ENCODE results near the gene LAMB1. TPM values are rescaled to one million over a fixed set of nuclear protein-coding genes. Genes with fewer than 3 reads are reported as not detected.

Gene LAMB1
- total and polyA plus RNA-seq, 2 of the 13 experiments (the other 11 are each of a cell fraction or from before 2014, with no cell fraction given) = 109 to 124 TPM

GRCh38 chr7:107972075-107972482, 30.9 kb downstream of the LAMB1 start (continued):
- no peak for TF ChIP-seq ZNF281 (CRISPR knock-in tag; IDR thresholded peaks at IDR 0.05; ENCODE audit: borderline replicate concordance)
- no peak for TF ChIP-seq CAMTA2 (CRISPR knock-in tag; IDR thresholded peaks at IDR 0.05; ENCODE audit: borderline replicate concordance)
- no peak for TF ChIP-seq ZNF501 (CRISPR knock-in tag; IDR thresholded peaks at IDR 0.05)
- peak; percentile 43; the same call in 1 of the 2 replicates for TF ChIP-seq PITX1 (CRISPR knock-in tag; IDR thresholded peaks at IDR 0.05)
- no peak for TF ChIP-seq DR1 (CRISPR knock-in tag; IDR thresholded peaks at IDR 0.05)
- no peak for TF ChIP-seq JUND (CRISPR knock-in tag; IDR thresholded peaks at IDR 0.05)
- TF ChIP-seq NCOA2 (CRISPR knock-in tag; IDR thresholded peaks at IDR 0.05) = peak; percentile 95
- no peak for TF ChIP-seq ZNF800 (CRISPR knock-in tag; IDR thresholded peaks at IDR 0.05)
- TF ChIP-seq KLF9 (CRISPR knock-in tag; IDR thresholded peaks at IDR 0.05; ENCODE audit: low read depth) = no peak
- no peak for TF ChIP-seq SATB2 (CRISPR knock-in tag; IDR thresholded peaks at IDR 0.05)
- 0 out of 2 replicates have a peak, but pooled peaks have one; percentile 24 for TF ChIP-seq ZNF580 (CRISPR knock-in tag; IDR thresholded peaks at IDR 0.05; ENCODE audit: borderline replicate concordance, low read depth)
- no peak for TF ChIP-seq ZNF749 (CRISPR knock-in tag; IDR thresholded peaks at IDR 0.05; ENCODE audit: borderline replicate concordance)
- peak; percentile 43; the same call in 1 of the 2 replicates for TF ChIP-seq ZNF574 (CRISPR knock-in tag; IDR thresholded peaks at IDR 0.05)
- TF ChIP-seq ZHX1 (CRISPR knock-in tag; IDR thresholded peaks at IDR 0.05; ENCODE audit: low read depth) = peak; percentile 38; the same call in 1 of the 2 replicates
- no peak for TF ChIP-seq BRF2 (CRISPR knock-in tag; IDR thresholded peaks at IDR 0.05)
- TF ChIP-seq SIN3A (IDR thresholded peaks at IDR 0.05; ENCODE audit: borderline replicate concordance, low read depth, low read length) = no peak
- no peak for TF ChIP-seq GABPB1 (CRISPR knock-in tag; IDR thresholded peaks at IDR 0.05)
- TF ChIP-seq ATF1 (CRISPR knock-in tag; IDR thresholded peaks at IDR 0.05) = peak; percentile 31; the same call in 1 of the 2 replicates
- no peak for TF ChIP-seq ZNF530 (CRISPR knock-in tag; IDR thresholded peaks at IDR 0.05; ENCODE audit: low read depth)

Data from HepG2 (cell line).